GM12875 (cell line): ENCODE results near the gene FAM240A.

Experiments
- H3K4me3 ChIP-seq: one replicate; pipeline ENCODE4 v1.5.1; 2011; ENCODE audit warnings: low read depth, low read length, control low read depth
- CTCF ChIP-seq: IDR thresholded peaks from 2 replicates; pipeline ENCODE4 v1.5.1; 2011; ENCODE audit warnings: low read depth, mild to moderate bottlenecking, control low read depth, inconsistent platforms, low read length, moderate library complexity, borderline replicate concordance; ENCODE audit not compliant: insufficient read depth

FAM240A gene

GRCh38 chr3:46664188-46664970, 52.1 kb downstream of the FAM240A start:
- no peak for TF ChIP-seq CTCF

GRCh38 chr3:46664971-46665762, 52.8 kb downstream of the FAM240A start:
- TF ChIP-seq CTCF, result no peak
- H3K4me3 ChIP-seq, result no peak overlapping the region

More at GRCh38 chr3:46664188-46664970, 52.1 kb downstream of the FAM240A start:
- H3K4me3 ChIP-seq, result no peak overlapping the region

- no peak overlapping the region for H3K4me3 ChIP-seq
- TF ChIP-seq CTCF, result no peak
These were observed 53.6 kb downstream of the FAM240A start for GRCh38 chr3:46665763-46666452.

DNA sequence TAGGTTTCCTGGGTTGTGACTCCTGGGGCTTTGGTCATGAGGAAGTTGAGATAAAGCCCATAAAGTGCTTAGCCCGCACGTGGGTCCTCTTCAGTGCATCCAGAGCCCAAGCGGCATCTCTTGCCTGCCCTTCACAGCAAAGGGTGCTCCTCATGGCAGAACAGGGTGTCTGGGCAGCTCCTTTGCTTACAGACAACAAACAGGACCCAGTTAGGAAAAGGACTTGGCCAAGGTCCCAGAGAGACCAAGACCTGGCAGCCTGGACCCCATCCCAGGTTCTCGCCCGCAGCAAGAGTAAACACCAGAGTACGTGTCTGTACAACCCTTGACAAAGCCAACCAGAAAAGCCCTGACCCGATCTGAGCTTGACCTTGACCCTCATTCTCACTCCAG, 54.1 kb downstream of the FAM240A start:
- TF ChIP-seq CTCF, result no peak
- no peak overlapping the region for H3K4me3 ChIP-seq

- no peak for TF ChIP-seq CTCF
- H3K4me3 ChIP-seq, result no peak overlapping the region
These were observed 54.8 kb downstream of the FAM240A start for GRCh38 chr3:46667061-46667621.

DNA sequence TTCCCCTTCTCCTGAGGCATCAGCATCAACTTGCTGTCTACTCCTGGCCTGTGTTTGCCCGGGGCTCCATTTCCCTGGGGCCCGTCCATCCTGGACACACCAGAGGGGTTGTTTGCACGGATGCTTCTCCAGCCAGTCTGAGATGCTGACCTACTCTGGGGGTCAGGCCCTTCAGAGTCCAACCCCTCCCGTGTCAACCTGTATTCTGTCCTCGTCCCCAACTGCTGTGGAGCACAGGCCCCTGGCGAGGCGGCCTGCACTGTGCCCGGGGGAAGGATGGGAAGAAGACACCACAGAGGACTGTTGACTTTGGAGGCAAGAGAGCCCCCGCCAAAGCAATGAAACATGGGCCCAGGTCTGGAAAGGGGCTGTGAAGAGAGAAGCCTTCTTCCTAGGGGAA, 55.3 kb downstream of the FAM240A start:
- H3K4me3 ChIP-seq, result no peak overlapping the region
- no peak for TF ChIP-seq CTCF
